Loucy (cell line): ENCODE data around the gene PROB1.

Experiments used
- EZH2phosphoT487 ChIP-seq: fragments of 200-600 bp; IDR thresholded peaks from 2 replicates; pipeline ENCODE4 v1.6.1; 2018; ENCODE audit warnings: antibody characterized with exemption, mild to moderate bottlenecking, moderate library complexity, borderline replicate concordance
- TF ChIP-seq, protein P1 (sequence below): fragments of 200-600 bp; sonication (generic); conservative IDR thresholded peaks from 2 replicates; pipeline ENCODE4 v1.5.1; 2014; ENCODE audit warnings: mild to moderate bottlenecking, antibody characterized with exemption, low read length

GRCh38 chr5:139416651-139417050, 21.7 kb upstream of the PROB1 start:
- TF ChIP-seq, protein P1, sequence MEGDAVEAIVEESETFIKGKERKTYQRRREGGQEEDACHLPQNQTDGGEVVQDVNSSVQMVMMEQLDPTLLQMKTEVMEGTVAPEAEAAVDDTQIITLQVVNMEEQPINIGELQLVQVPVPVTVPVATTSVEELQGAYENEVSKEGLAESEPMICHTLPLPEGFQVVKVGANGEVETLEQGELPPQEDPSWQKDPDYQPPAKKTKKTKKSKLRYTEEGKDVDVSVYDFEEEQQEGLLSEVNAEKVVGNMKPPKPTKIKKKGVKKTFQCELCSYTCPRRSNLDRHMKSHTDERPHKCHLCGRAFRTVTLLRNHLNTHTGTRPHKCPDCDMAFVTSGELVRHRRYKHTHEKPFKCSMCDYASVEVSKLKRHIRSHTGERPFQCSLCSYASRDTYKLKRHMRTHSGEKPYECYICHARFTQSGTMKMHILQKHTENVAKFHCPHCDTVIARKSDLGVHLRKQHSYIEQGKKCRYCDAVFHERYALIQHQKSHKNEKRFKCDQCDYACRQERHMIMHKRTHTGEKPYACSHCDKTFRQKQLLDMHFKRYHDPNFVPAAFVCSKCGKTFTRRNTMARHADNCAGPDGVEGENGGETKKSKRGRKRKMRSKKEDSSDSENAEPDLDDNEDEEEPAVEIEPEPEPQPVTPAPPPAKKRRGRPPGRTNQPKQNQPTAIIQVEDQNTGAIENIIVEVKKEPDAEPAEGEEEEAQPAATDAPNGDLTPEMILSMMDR: no peak
- TF ChIP-seq EZH2phosphoT487: no peak
